Heart right ventricle (tissue), 16 donors: ENCODE measurements around the gene GLB1L3. TPM values are rescaled to one million over a fixed set of nuclear protein-coding genes. Genes with fewer than 3 reads are reported as not detected.
A peak's percentile ranks its signal among the peaks of the same experiment; 100 is the strongest.

Experiments
- ATAC-seq, 8 donors: fragments of 200-7000 bp; cut with Tn5 transposase; one replicate each; pipeline ENCODE4 v1.9.1; 2020; ENCODE audit warnings: mild to moderate bottlenecking in 8 of 8, moderate library complexity in 8 of 8, moderate number of reproducible peaks in 1 of 8
- DNase-seq, 2 donors: peaks; one replicate each; pipeline ENCODE4 v3.0.0-alpha.2; 2020
- H3K27ac ChIP-seq, 10 donors: fragments of 200-600 bp; sonication (generic) in 2 of 10; one replicate each; pipeline versions ENCODE4 v1.5.0 to v1.8.0; 2020 to 2022; ENCODE audit warnings: mild to moderate bottlenecking in 3 of 10
- H3K27me3 ChIP-seq, 7 donors: fragments of 200-600 bp; one replicate each; pipeline ENCODE4 v1.8.0; 2021 to 2022; ENCODE audit warnings: mild to moderate bottlenecking in 2 of 7
- H3K36me3 ChIP-seq, 9 donors: fragments of 200-600 bp; sonication (generic) in 1 of 9; one replicate each; pipeline versions ENCODE4 v1.5.0 to v1.8.0; 2020 to 2022; ENCODE audit warnings: mild to moderate bottlenecking in 2 of 9
- H3K4me1 ChIP-seq, 9 donors: fragments of 200-600 bp; sonication (generic) in 1 of 9; one replicate each; pipeline versions ENCODE4 v1.5.0 to v1.8.0; 2020 to 2022; ENCODE audit warnings: mild to moderate bottlenecking in 4 of 9
- H3K4me3 ChIP-seq, 10 donors: fragments of 200-600 bp; sonication (generic) in 2 of 10; one replicate each; pipeline versions ENCODE4 v1.5.0 to v1.8.0; 2020 to 2022; ENCODE audit warnings: mild to moderate bottlenecking in 7 of 10, moderate library complexity in 2 of 10
- H3K9me3 ChIP-seq, 11 donors: fragments of 200-600 bp in 10 of 11; sonication (generic) in 2 of 11; one replicate each; pipeline versions ENCODE4 v1.5.0 to v1.8.0; 2013 to 2022; ENCODE audit warnings: mild to moderate bottlenecking in 2 of 11, control low read depth in 1 of 11, moderate library complexity in 1 of 11
- CTCF ChIP-seq, 9 donors: fragments of 200-600 bp; sonication (generic) in 2 of 9; IDR thresholded peaks; one replicate each; pipeline versions ENCODE4 v1.5.0 to v1.8.0; 2021 to 2022; ENCODE audit warnings: antibody characterized with exemption in 9 of 9, mild to moderate bottlenecking in 5 of 9, moderate library complexity in 1 of 9
- WGBS, 2 donors: extraction: QIAGEN DNeasy Blood & Tissue Kit; methylation state at CpG; one replicate each; pipeline ENCODE4 v1.1.7; 2013; ENCODE audit warnings: inconsistent platforms in 1 of 2; 5-methylcytosine and 5-hydroxymethylcytosine counted together
- intact Hi-C, 10 donors: fragments of 100-400 bp; cut with DNase I; formaldehyde crosslinking; loops; one replicate each; pipeline versions ENCODE4 v1.11.1 to v1.14.2; 2022
- polyA plus RNA-seq, 2 donors: library from polyadenylated mRNA; stranded (reverse); fragments of 200-250 nt; gene quantifications; one replicate each; pipeline ENCODE4 v1.2.3, GENCODE V29; 2013
- total RNA-seq, 10 donors: library from RNA; stranded (reverse); fragmentation: NEBNext Ultra II Directional in 3 of 10; extraction: Animal tissue kit (Norgen Biotek cat#: 25700) in 3 of 10; gene quantifications; one replicate each; pipeline versions ENCODE4 v1.2.1 to v1.2.4, GENCODE V29; 2021 to 2023
- donor health status: Arrhythmogenic right ventricular cardiomyopathy.
- donor health status: ischemic (EF 13 %, LVEDD 7.1; RV severe dilation, severe dysfunction).
- donor health status: healthy with polysubstance abuse.
- donor health status: DM: no; HTN: yes; CAD: no.
- donor health status: DM: no; HTN: no; CAD: no.
- donor health status: ischemic (EF 25% LVEDD 6.9; RV normal size, moderate dysfunction).
- donor health status: ischemic (EF 25% LVEDD 5.7; RV mildly dilated, moderate dysfunction).
- donor health status: healthy.
- donor health status: DM: yes; HTN: yes; CAD: no.
- donor health status: Ischemic cardiomyopathy.
- donor health status: ischemic (EF 35%, LVEDD 5.7; RV mildly dilated, moderate dysfunction).
- donor health status: nonischemic (EF 11% LVEDD 7.7; RV severe dilation, severe dysfunction).
- donor health status: DM: yes; HTN: yes; CAD: no.
- donor health status: PGD.
- donor health status: ischemic (EF 29% LVEDD 5.4; RV normal size, mild dysfunction).
- donor health status: nonischemic (EF 23%, LVEDD 6.1; RV moderate dilation, normal function).

Gene GLB1L3
- total and polyA plus RNA-seq, 12 donors = not detected

- H3K9me3 ChIP-seq = no peaks in the 10 kb centered on the region
- no peak for ATAC-seq
- intact Hi-C loops = no loop called here
- DNase-seq = no peak
- no peak overlapping the region for H3K27ac ChIP-seq
- H3K4me1 ChIP-seq = no peaks in the 10 kb centered on the region
- H3K36me3 ChIP-seq = no peaks in the 10 kb centered on the region
- no peak for TF ChIP-seq CTCF (IDR thresholded peaks at IDR 0.05)
- H3K4me3 ChIP-seq = no peak overlapping the region
- 92 to 93% methylated on average over 13 of the region's 13 CpGs for WGBS, 2 donors
- peaks cover 0 to 4% (median 0%) of the 10 kb centered on the region in 7 donors for H3K27me3 ChIP-seq
Measured at GRCh38 chr11:134288486-134288885, 12.3 kb downstream of the GLB1L3 start.

GRCh38 chr11:134289167-134289566, 13.0 kb downstream of the GLB1L3 start:
- no peak for ATAC-seq
- H3K4me1 ChIP-seq = no peaks in the 10 kb centered on the region
- no peaks in the 10 kb centered on the region for H3K36me3 ChIP-seq
- WGBS, 2 donors = 84 to 86% methylated on average over 4 of the region's 4 CpGs
- H3K4me3 ChIP-seq = no peak overlapping the region
- TF ChIP-seq CTCF (IDR thresholded peaks at IDR 0.05) = no peak
- no peaks in the 10 kb centered on the region for H3K9me3 ChIP-seq
- no peak overlapping the region for H3K27ac ChIP-seq
- intact Hi-C loops = no loop called here
- H3K27me3 ChIP-seq = peaks cover 0 to 3% (median 0%) of the 10 kb centered on the region in 7 donors
- no peak for DNase-seq

- Histone ChIP-seq H3K4me1 (no peaks in the 10 kb centered on the region), H3K4me3 (no peak overlapping the region), H3K27me3 (peaks cover 0 to 7% (median 0%) of the 10 kb centered on the region in 7 donors), H3K9me3 (no peaks in the 10 kb centered on the region), H3K36me3 (no peaks in the 10 kb centered on the region), H3K27ac (no peak overlapping the region)
- TF ChIP-seq CTCF (IDR thresholded peaks at IDR 0.05) = no peak
- ATAC-seq (peak in 6 of 8 donors; percentile 19 to 48 (median 26)), DNase-seq (no peak)
- intact Hi-C loops = no loop called here
- 37 to 40% methylated on average over 12 of the region's 12 CpGs for WGBS, 2 donors
Measured at GRCh38 chr11:134289789-134290188, 13.6 kb downstream of the GLB1L3 start.

- H3K36me3 ChIP-seq = no peaks in the 10 kb centered on the region
- intact Hi-C loops = no loop called here
- TF ChIP-seq CTCF (IDR thresholded peaks at IDR 0.05) = no peak
- peaks cover 0 to 8% (median 0%) of the 10 kb centered on the region in 7 donors for H3K27me3 ChIP-seq
- H3K27ac ChIP-seq = no peak overlapping the region
- no peak overlapping the region for H3K4me3 ChIP-seq
- no peak for DNase-seq
- no peak for ATAC-seq
- H3K4me1 ChIP-seq = no peaks in the 10 kb centered on the region
- no peaks in the 10 kb centered on the region for H3K9me3 ChIP-seq
- WGBS, 2 donors = 79 to 82% methylated on average over 7 of the region's 7 CpGs
Measured at GRCh38 chr11:134290646-134291045, 14.5 kb downstream of the GLB1L3 start.
